Mesenchymal stem cell (in vitro differentiated cells and primary cell): ENCODE results near the gene ADAMTS8.
A peak's percentile ranks its signal among the peaks of the same experiment; 100 is the strongest.

Experiments used
- DNase-seq: peaks from one replicate; pipeline ENCODE4 v3.0.0-alpha.2; 2013
- H2AFZ ChIP-seq: one replicate; pipeline ENCODE4 v1.6.1; 2013; ENCODE audit warnings: low read depth, mild to moderate bottlenecking, control low read depth, inconsistent platforms, low read length, moderate library complexity
- H2AK5ac ChIP-seq: 2 replicates; pipeline ENCODE4 v1.6.1; 2013; ENCODE audit warnings: low read length, moderate library complexity, mild to moderate bottlenecking, inconsistent platforms; ENCODE audit not compliant: severe bottlenecking
- H2BK120ac ChIP-seq: one replicate; pipeline ENCODE4 v1.6.1; 2013; ENCODE audit warnings: low read depth, mild to moderate bottlenecking, inconsistent platforms, low read length, moderate library complexity
- H2BK12ac ChIP-seq, 2 experiments: one replicate each; pipeline ENCODE4 v1.6.1; 2013; ENCODE audit warnings: inconsistent platforms in 2 of 2, low read length in 2 of 2, mild to moderate bottlenecking in 2 of 2, moderate library complexity in 2 of 2, control low read depth in 1 of 2
- H2BK15ac ChIP-seq: one replicate; pipeline ENCODE4 v1.6.1; 2013; ENCODE audit warnings: mild to moderate bottlenecking, low read depth, inconsistent platforms; ENCODE audit not compliant: poor library complexity, severe bottlenecking
- H2BK5ac ChIP-seq: 2 replicates; pipeline ENCODE4 v1.6.1; 2013; ENCODE audit warnings: low read depth, mild to moderate bottlenecking, low read length, control low read depth, inconsistent platforms; ENCODE audit not compliant: poor library complexity, severe bottlenecking
- H3K14ac ChIP-seq, 2 experiments: one replicate each; pipeline ENCODE4 v1.6.1; 2013; ENCODE audit warnings: inconsistent platforms in 2 of 2, low read length in 2 of 2, control low read depth in 1 of 2, mild to moderate bottlenecking in 1 of 2, moderate library complexity in 1 of 2
- H3K18ac ChIP-seq, 2 experiments: one replicate each; pipeline ENCODE4 v1.6.1; 2013; ENCODE audit warnings: inconsistent platforms in 2 of 2, low read length in 2 of 2, control low read depth in 1 of 2, low read depth in 1 of 2, mild to moderate bottlenecking in 1 of 2
- H3K23ac ChIP-seq, 2 experiments: one replicate each; pipeline ENCODE4 v1.6.1; 2013; ENCODE audit warnings: inconsistent platforms in 2 of 2, low read length in 2 of 2, mild to moderate bottlenecking in 2 of 2, moderate library complexity in 2 of 2, control low read depth in 1 of 2
- H3K27ac ChIP-seq: 2 replicates; pipeline ENCODE4 v1.5.1; 2013; ENCODE audit warnings: mild to moderate bottlenecking, moderate library complexity, low read length, control low read depth, inconsistent platforms; ENCODE audit not compliant: poor library complexity, severe bottlenecking
- H3K27me3 ChIP-seq, 2 experiments: 2 replicates each; pipeline versions ENCODE4 v1.6.1 to v1.7.0; 2013; ENCODE audit warnings: low read length in 2 of 2, mild to moderate bottlenecking in 2 of 2, moderate library complexity in 2 of 2, control low read depth in 1 of 2, inconsistent platforms in 1 of 2; ENCODE audit not compliant: control insufficient read depth in 1 of 2, insufficient read depth in 1 of 2
- H3K36me3 ChIP-seq, 2 experiments: 2 replicates each; pipeline versions ENCODE4 v1.6.1 to v1.7.0; 2013; ENCODE audit warnings: low read length in 2 of 2, control low read depth in 1 of 2, inconsistent platforms in 1 of 2, low read depth in 1 of 2, mild to moderate bottlenecking in 1 of 2; ENCODE audit not compliant: insufficient read depth in 2 of 2, control insufficient read depth in 1 of 2
- H3K4ac ChIP-seq, 2 experiments: one replicate each; pipeline ENCODE4 v1.6.1; 2013; ENCODE audit warnings: inconsistent platforms in 2 of 2, low read length in 2 of 2, mild to moderate bottlenecking in 2 of 2, moderate library complexity in 2 of 2, control low read depth in 1 of 2, low read depth in 1 of 2
- H3K4me1 ChIP-seq: 2 replicates; pipeline ENCODE4 v1.6.1; 2013; ENCODE audit warnings: low read depth, low read length, control low read depth; ENCODE audit not compliant: control insufficient read depth, insufficient read depth
- H3K4me2 ChIP-seq: 2 replicates; pipeline ENCODE4 v1.6.1; 2013; ENCODE audit warnings: low read length, mild to moderate bottlenecking, inconsistent platforms; ENCODE audit not compliant: poor library complexity, severe bottlenecking
- H3K4me3 ChIP-seq, 2 experiments: 2 replicates each; pipeline versions ENCODE4 v1.5.1 to v1.7.0; 2013; ENCODE audit warnings: low read length in 2 of 2, mild to moderate bottlenecking in 2 of 2, control low read depth in 1 of 2, low read depth in 1 of 2; ENCODE audit not compliant: insufficient read depth in 1 of 2
- H3K79me1 ChIP-seq: replicated peaks from 2 replicates; pipeline ENCODE4 v1.6.1; 2013; ENCODE audit warnings: mild to moderate bottlenecking, control low read depth, low read length, inconsistent platforms; ENCODE audit not compliant: poor library complexity, severe bottlenecking
- H3K9ac ChIP-seq: 2 replicates; pipeline ENCODE4 v1.7.0; 2013; ENCODE audit warnings: mild to moderate bottlenecking, low read length, moderate library complexity
- H3K9me3 ChIP-seq: 2 replicates; pipeline ENCODE4 v1.7.0; 2013; ENCODE audit warnings: mild to moderate bottlenecking, low read length; ENCODE audit not compliant: control insufficient read depth
- H4K8ac ChIP-seq: one replicate; pipeline ENCODE4 v1.6.1; 2013; ENCODE audit warnings: inconsistent platforms, mild to moderate bottlenecking, low read length, moderate library complexity
- H4K91ac ChIP-seq: one replicate; pipeline ENCODE4 v1.6.1; 2013; ENCODE audit warnings: mild to moderate bottlenecking, low read length, inconsistent platforms
- WGBS: methylation state at CpG from one replicate; pipeline ENCODE4 v1.1.7; 2013; ENCODE audit warnings: mixed read lengths; 5-methylcytosine and 5-hydroxymethylcytosine counted together

Gene ADAMTS8

DNA sequence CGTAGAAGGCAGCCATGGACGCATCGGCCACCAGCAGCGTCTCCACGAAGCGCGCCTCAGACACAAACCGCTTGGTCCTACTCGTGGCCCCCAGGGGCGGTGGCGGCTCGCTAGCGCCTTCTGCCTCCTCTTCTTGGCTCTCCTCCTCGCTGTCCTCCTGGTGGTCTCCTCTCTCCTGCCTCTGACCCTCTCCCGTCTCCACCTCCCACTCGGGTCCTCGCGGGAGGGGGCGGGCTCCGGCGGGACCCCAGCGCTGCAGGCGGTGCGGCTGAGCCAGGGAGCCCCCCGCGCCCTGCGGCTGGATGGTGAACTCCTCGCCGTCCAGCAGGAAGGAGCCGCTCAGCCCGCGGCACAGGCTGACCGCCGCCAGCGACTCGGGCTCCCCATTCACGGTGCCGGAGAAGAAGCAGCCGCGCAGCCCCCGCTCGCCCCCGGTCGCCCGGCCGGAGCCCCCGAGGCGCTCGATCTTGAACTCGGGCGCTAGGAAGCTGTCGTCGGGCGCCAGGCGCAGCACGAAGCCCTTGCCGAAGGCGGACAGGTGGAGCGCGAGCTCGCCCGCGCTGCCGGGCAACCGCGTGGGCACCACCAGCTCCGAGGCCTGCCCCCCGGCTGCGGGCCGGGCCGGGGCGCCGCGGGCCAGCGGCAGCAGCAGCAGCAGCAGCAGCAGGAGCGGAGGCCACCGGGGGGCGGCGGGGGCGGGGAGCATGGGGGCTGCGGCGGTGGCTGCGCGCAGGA lies 661 bp downstream of the ADAMTS8 start:
- no peak overlapping the region for H2BK15ac ChIP-seq
- H3K27me3 ChIP-seq: peaks cover 50 to 72% of the 10 kb centered on the region in 2 experiments
- 1% methylated on average over 70 of the region's 84 CpGs for WGBS
- H3K4me3 ChIP-seq: peak overlapping the region; percentile 38 to 74
- peak overlapping the region in 1 of 2 experiments; percentile 34 for H2BK12ac ChIP-seq
- no peak for DNase-seq
- no peaks in the 10 kb centered on the region for H3K9me3 ChIP-seq
- H3K4ac ChIP-seq: no peak overlapping the region
- H3K9ac ChIP-seq: peak overlapping the region; percentile 32
- no peak overlapping the region for H4K8ac ChIP-seq
- peak overlapping the region in 1 of 2 experiments; percentile 72 for H3K14ac ChIP-seq
- peak overlapping the region; percentile 69 for H3K4me2 ChIP-seq
- no peak overlapping the region for H3K18ac ChIP-seq
- no peak overlapping the region for H2AFZ ChIP-seq
- H3K23ac ChIP-seq: peak overlapping the region in 1 of 2 experiments; percentile 78
- H4K91ac ChIP-seq: no peak overlapping the region
- no peak overlapping the region for H2AK5ac ChIP-seq
- H3K4me1 ChIP-seq: peaks cover 13% of the 10 kb centered on the region
- no peaks in the 10 kb centered on the region for H3K36me3 ChIP-seq
- H3K79me1 ChIP-seq: no peaks in the 10 kb centered on the region
- no peak overlapping the region for H2BK5ac ChIP-seq
- no peak overlapping the region for H3K27ac ChIP-seq
- H2BK120ac ChIP-seq: no peak overlapping the region

DNA sequence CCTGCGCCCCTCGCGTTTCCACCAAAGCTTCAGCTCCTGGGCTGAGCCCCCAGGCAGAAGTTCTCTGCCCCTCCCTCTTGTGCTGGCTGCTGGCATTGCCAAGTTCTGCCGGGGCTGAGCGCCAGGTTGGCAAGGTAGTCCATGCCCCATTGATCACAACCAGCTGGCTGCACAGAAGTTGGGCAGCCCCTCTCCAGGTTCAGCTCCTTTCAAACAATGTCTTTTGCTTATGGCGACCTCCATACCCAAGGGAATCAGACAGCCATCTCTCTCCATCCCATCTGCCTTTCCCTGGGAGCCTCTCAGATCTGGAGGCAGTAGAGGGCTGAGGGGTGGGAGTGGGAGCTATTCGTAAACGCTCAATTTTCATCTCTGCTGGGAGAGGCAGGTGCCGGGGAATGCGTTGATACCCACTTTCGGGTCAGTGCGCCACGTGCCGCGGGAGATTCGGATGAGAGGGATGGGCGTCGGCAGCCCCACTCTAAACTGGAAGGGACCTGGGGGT lies 1.5 kb downstream of the ADAMTS8 start:
- no peak for DNase-seq
- H3K4ac ChIP-seq: no peak overlapping the region
- no peak overlapping the region for H3K4me2 ChIP-seq
- no peak overlapping the region for H3K9ac ChIP-seq
- H2BK12ac ChIP-seq: no peak overlapping the region
- H2AK5ac ChIP-seq: no peak overlapping the region
- no peaks in the 10 kb centered on the region for H3K79me1 ChIP-seq
- 65% methylated on average over 17 of the region's 18 CpGs for WGBS
- H3K36me3 ChIP-seq: no peaks in the 10 kb centered on the region
- no peak overlapping the region for H4K91ac ChIP-seq
- no peak overlapping the region for H2BK5ac ChIP-seq
- H2AFZ ChIP-seq: no peak overlapping the region
- no peak overlapping the region for H2BK120ac ChIP-seq
- peaks cover 53 to 80% of the 10 kb centered on the region in 2 experiments for H3K27me3 ChIP-seq
- peak overlapping the region in 1 of 2 experiments; percentile 69 for H3K4me3 ChIP-seq
- no peak overlapping the region for H3K18ac ChIP-seq
- no peak overlapping the region for H4K8ac ChIP-seq
- no peak overlapping the region for H3K14ac ChIP-seq
- H3K4me1 ChIP-seq: peaks cover 13% of the 10 kb centered on the region
- no peak overlapping the region for H2BK15ac ChIP-seq
- no peaks in the 10 kb centered on the region for H3K9me3 ChIP-seq
- no peak overlapping the region for H3K23ac ChIP-seq
- no peak overlapping the region for H3K27ac ChIP-seq

DNA sequence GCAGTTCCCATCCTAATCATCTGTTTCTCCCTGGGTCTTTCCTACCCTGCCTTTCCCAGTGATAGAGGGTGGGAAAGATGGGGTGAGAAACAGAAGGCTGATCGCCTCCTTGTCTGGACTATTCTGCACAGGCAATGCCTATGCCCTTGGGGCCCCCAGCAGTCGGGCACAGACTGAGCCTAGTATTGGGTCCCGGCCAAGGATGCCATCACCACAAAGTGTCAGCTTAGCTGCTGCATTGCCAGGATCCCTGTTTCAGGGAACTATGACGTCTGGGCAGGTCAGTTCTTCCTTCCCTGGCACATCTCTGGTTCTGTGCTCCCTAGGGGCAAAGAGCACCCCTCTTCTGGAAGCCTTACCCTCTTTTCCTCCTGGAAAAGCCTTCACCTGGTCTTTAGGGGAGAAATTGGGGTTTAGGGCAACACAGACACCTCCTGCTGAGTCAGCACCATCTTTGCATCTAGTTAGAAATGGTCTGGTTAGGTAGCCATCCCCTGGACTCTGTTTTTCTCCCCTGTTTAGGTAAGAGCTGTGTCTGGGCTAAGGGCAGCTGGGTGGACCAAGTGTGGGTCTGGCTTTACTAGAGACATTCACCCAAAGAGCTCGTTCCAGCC lies 2.1 kb downstream of the ADAMTS8 start:
- H3K18ac ChIP-seq: no peak overlapping the region
- no peak for DNase-seq
- peaks cover 13% of the 10 kb centered on the region for H3K4me1 ChIP-seq
- H3K27ac ChIP-seq: no peak overlapping the region
- H2BK120ac ChIP-seq: no peak overlapping the region
- H2AFZ ChIP-seq: no peak overlapping the region
- no peak overlapping the region for H3K23ac ChIP-seq
- H3K79me1 ChIP-seq: no peaks in the 10 kb centered on the region
- no peaks in the 10 kb centered on the region for H3K36me3 ChIP-seq
- no peaks in the 10 kb centered on the region for H3K9me3 ChIP-seq
- H4K8ac ChIP-seq: no peak overlapping the region
- H2BK15ac ChIP-seq: no peak overlapping the region
- WGBS: 79% methylated on average over 5 of the region's 5 CpGs
- no peak overlapping the region for H2BK5ac ChIP-seq
- no peak overlapping the region for H3K14ac ChIP-seq
- peaks cover 53 to 85% of the 10 kb centered on the region in 2 experiments for H3K27me3 ChIP-seq
- H4K91ac ChIP-seq: no peak overlapping the region
- no peak overlapping the region for H2BK12ac ChIP-seq
- H3K4me2 ChIP-seq: no peak overlapping the region
- no peak overlapping the region for H2AK5ac ChIP-seq
- no peak overlapping the region for H3K4ac ChIP-seq
- peak overlapping the region in 1 of 2 experiments; percentile 69 for H3K4me3 ChIP-seq
- H3K9ac ChIP-seq: no peak overlapping the region

DNA sequence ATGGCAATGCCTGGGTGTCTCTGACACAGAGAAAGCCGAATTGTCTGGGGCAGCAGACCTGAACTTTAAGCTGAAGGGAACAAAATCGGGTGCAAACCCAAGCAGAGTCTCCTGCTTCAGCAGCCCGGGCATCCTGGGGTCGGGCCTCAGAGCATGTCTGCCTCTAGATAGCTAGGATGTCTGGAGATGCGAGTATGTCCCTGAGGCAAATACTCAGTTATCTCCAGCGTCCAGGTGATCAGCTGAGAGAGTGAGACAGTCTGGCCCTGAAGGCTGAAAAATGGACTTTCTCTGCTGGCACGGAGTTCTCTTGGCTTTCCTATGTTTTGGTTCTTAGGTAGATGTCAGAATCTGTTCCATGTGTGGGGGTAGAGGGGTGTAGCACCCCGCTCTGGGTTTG lies 3.3 kb downstream of the ADAMTS8 start:
- H2BK15ac ChIP-seq: no peak overlapping the region
- no peak overlapping the region for H2AFZ ChIP-seq
- H3K9ac ChIP-seq: no peak overlapping the region
- H4K91ac ChIP-seq: no peak overlapping the region
- H3K36me3 ChIP-seq: no peaks in the 10 kb centered on the region
- no peak overlapping the region for H3K23ac ChIP-seq
- H3K9me3 ChIP-seq: no peaks in the 10 kb centered on the region
- peaks cover 49 to 90% of the 10 kb centered on the region in 2 experiments for H3K27me3 ChIP-seq
- H3K4ac ChIP-seq: no peak overlapping the region
- H2BK12ac ChIP-seq: peak overlapping the region in 1 of 2 experiments; percentile 10
- H3K79me1 ChIP-seq: no peaks in the 10 kb centered on the region
- H3K4me3 ChIP-seq: no peak overlapping the region
- peaks cover 13% of the 10 kb centered on the region for H3K4me1 ChIP-seq
- DNase-seq: no peak
- H4K8ac ChIP-seq: no peak overlapping the region
- no peak overlapping the region for H3K18ac ChIP-seq
- H3K27ac ChIP-seq: no peak overlapping the region
- 93% methylated on average over 7 of the region's 8 CpGs for WGBS
- H2AK5ac ChIP-seq: no peak overlapping the region
- H3K14ac ChIP-seq: no peak overlapping the region
- no peak overlapping the region for H2BK120ac ChIP-seq
- H2BK5ac ChIP-seq: no peak overlapping the region
- no peak overlapping the region for H3K4me2 ChIP-seq
